Activated naive CD4-positive, alpha-beta T cell treated with Interleukin-2 at 50 U/mL for 16 hours (primary cell): ENCODE data around the gene ZEB2.

ENCODE experiments used
- DNase-seq: peaks from one replicate; pipeline ENCODE4 v3.0.0-alpha.2; 2020

ZEB2 gene

DNA sequence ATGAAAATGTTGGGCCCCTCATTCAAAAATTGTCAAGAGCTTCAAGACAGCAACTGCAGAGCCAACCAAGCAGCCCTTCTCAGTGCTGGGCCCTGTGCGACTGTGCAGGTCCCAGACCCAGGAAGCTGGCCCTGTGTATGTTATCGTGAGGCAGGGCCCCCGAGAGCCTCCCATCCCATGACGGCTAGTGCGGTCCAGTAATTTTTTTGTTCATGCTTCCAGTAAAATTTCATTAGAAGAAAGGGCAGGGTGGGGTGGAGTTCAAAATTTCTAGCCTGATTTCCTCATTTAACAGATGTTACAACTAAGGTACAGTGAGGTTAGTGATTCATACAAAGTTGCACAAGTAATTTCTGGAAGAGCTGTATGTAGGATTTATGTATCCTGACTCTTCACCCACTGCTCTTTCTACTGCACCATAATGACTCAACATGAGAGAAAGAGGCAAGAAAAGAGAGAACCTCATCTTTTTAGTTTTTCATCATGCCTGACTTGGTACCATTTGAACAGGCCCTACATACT lies 105.5 kb downstream of the ZEB2 start:
- DNase-seq: peak; percentile 19

DNA sequence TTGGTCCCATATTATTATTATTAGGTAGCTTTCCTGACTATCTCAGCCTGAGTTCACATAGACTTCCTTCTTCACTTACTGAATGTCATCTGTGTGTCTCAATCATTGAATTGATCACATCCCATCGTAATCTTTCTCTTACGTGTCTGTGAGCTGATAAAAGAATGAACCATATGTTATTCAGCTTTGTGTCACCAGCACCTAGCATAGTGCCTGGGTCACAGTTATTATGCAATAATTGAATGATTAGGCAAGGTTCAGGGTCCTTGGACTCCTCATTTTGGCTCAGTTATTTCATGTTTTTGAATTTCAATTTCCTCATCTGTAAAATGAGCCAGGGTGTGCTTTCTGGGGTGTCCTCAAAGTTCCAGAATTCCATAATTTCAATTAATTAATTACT lies 107.2 kb downstream of the ZEB2 start:
- DNase-seq: no peak

GRCh38 chr2:144411473-144411872 lies 108.4 kb downstream of the ZEB2 start:
- no peak for DNase-seq

DNA sequence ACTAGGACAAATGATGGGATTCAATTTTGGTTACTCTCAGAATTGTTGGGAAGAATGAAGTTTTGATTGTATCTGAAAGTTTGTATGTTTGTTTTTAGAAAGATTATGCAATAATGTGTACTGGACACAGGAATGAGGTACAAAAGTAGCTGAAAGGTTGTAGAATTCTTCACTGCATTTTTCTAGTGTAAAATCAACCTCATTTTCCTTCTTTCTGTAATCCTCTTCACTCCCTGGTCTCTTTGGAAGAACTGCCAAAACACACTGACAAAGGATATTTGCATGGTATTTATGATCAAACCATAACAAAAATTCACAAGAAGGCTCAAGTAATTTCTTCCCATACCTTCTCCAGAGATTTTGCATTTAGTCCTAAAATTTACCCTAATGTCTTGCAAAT lies 110.7 kb downstream of the ZEB2 start:
- DNase-seq: no peak

- no peak for DNase-seq
Measured at GRCh38 chr2:144407262-144407661, 112.7 kb downstream of the ZEB2 start.

- DNase-seq: no peak
Measured at GRCh38 chr2:144405982-144406788, 113.7 kb downstream of the ZEB2 start.

DNA sequence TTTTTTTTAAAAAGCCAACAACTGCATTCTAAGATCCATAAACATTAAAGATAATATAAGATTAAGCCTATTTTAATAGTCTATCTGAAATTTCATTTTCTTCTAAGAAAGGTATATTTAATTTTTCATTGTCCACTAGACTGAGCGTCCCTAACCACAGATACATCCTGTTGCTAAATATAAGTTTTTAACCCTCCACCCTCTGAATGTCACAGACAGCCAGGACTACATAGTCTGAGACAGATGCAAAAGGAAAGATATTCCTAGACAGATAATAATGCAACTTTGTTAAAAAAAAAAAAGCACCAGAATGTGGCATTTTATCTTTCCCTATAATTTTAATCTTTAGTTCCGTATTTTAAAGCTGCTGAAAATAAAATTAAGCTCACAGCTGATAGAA lies 114.6 kb downstream of the ZEB2 start:
- no peak for DNase-seq

- no peak for DNase-seq
Measured at GRCh38 chr2:144404586-144405314, 115.2 kb downstream of the ZEB2 start.

DNA sequence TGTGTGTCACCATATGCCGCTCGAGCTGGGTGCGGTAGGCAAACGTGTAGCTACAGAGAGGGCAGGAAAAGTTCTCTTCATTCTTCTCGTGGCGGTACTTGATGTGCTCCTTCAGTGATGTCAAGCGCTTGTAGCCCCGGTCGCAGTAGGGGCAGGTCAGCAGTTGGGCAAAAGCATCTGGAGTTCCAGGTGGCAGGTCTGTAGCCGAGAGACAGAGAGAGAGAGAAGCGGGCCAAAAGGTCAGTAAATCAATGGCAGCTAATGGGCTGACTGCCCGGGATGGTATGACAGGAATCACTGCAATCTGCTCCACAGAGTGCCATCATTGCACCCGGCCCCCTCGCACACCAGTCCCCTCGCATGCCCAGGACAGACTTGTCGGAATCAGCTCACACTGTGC lies 116.0 kb downstream of the ZEB2 start:
- DNase-seq: no peak

GRCh38 chr2:144402251-144402650 lies 117.7 kb downstream of the ZEB2 start:
- DNase-seq: no peak

DNA sequence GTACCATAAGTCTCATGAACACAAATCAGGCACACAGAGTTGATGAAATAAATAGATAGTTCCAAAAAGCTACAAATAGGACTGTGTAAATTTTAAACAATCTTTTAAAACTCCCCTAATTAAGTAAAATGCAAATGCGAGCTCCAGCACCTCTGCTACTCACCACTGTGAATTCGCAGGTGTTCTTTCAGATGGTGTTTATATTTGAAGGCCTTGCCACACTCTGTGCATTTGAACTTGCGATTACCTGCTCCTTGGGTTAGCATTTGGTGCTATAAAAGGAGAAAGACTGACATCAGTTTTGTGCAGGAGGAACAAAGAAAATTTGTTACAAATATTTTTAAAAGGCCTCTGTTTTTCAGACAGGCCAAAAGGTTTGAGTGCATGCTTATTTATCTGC lies 118.9 kb downstream of the ZEB2 start:
- no peak for DNase-seq

- DNase-seq: no peak
Measured at GRCh38 chr2:144396318-144396717, 123.6 kb downstream of the ZEB2 start.

DNA sequence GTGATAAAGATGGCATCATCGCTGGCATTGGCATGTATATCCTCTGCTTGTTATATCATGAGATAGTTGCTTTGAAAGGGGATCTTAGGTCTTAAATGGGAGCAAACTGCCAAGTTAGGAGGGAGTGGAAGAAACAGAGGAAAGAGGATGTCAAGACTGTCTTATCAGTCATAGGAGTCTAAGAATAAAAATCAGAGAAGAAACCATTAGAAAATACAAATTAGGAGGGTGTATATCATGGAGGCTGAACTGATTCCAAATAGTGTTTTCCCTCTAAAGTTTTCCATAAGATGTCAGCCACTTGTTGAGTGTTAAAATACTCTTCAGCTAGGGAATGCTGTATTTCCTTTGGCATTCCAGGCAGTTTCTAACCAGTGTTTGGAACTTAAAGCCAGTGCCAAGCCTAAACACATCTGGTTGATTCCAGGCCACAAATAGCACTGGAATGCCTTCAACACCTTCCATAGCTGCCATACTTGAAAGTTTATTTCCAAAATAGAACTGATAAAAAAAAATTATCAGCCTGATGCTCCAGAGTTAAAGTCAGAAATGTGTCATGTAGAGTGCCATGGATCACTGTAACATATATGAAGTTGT lies 129.4 kb downstream of the ZEB2 start:
- no peak for DNase-seq

GRCh38 chr2:144389930-144390311 lies 130.0 kb downstream of the ZEB2 start:
- no peak for DNase-seq

DNA sequence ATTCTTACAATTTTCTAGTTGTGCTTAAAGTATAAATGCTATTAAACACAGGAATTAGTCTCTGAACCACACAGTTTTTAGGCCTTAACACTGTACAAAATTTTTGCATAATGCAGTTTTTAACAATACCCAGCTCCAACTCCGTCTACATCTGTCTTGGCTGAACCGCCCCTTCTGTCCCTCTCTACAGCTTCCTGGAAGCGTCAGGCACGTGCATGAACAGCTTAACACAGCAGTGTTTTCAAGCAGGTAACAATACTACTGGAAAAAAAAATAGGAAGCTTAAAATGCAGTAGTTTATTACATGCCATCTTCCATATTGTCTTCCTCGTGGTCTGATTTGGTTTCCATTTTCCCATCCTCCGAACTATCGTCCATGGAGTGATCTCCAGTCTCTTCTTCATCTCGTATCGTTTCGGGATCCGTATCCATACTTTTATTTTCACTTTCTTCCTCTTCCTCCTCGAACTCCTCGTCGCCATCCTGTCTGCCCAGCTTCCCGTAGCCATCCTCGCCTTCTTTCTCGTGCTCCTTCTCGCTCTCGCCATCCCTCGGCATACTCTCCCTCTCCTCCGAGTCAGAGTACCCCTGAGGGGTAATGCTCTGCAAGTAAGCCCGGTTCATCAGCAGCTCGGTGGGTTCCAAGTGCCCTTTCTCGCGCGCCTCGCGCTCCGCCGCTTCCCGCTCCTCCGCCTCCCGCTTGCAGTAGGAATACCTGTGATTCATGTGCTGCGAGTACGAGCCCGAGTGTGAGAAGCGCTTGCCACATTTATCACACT lies 130.6 kb downstream of the ZEB2 start:
- no peak for DNase-seq

DNA sequence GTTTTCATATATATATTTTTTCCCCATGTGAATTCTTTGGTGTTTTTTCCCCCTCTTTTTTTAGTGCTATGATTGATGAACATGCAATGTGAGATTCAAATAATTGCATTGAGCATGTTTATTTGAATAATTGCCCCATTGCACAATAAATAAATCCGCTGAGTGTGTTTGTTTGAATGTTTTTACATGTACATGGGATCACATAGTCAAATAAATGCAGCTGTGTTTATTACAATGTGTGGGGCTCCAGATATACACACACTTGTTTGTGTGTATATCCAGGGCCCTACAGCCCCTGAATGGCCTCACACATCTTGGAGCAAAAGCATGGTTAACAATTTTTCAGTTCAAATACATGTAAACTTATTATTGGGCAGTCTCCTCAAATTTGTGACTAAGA lies 134.5 kb downstream of the ZEB2 start:
- DNase-seq: no peak

- no peak for DNase-seq
Measured at GRCh38 chr2:144383571-144384100, 136.3 kb downstream of the ZEB2 start.

DNA sequence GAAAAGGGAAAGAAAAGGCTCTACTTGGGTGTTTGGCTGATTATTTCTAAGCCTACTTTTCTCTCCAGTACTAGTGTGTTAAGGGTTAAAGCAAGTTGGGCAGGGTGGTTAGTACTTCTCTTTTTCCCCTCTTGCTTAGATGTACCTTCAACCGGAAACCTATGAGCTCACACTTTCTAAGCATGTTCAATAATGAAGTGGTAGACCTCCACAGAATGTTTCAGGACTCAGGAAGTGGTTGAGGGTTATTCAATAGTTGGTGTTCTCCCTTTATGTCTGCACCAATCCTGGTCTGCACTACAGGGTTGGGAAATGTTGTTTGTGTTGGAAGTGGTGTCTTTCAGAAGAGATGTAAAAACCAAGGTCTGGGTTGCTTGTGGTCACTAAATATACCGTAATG lies 137.1 kb downstream of the ZEB2 start:
- DNase-seq: no peak

GRCh38 chr2:144381716-144382115 lies 138.2 kb downstream of the ZEB2 start:
- no peak for DNase-seq

- no peak for DNase-seq
Measured at GRCh38 chr2:144379851-144380311, 140.0 kb downstream of the ZEB2 start.

- DNase-seq: no peak
Measured at GRCh38 chr2:144378551-144378950, 141.4 kb downstream of the ZEB2 start.

DNA sequence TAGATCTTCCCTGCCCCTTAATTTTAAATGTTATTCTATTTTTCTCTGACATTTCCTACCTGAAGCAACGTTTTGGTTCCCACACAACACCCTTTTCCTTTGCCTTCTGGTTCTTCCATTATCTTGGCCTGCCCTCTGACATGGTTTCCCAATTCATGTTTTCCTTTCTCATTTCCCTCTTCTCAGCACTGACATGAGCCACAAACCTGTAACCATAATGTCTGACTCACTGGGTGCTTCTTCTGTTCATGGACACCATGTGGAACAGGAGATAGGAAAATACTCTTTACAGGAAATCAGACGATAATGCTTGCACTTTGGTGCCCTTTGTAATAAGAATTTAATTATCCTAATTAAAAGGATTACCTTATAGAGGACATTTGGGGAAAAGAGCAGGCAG lies 142.0 kb downstream of the ZEB2 start:
- DNase-seq: no peak

GRCh38 chr2:144376926-144377325 lies 143.0 kb downstream of the ZEB2 start:
- no peak for DNase-seq
